Measurements from ENCODE around the gene FSTL5. TPM values are rescaled to one million over a fixed set of nuclear protein-coding genes. Genes with fewer than 3 reads are reported as not detected.

The FSTL5 gene
- total and polyA plus RNA-seq, 2 experiments from 2014 or later = 0.06 to 0.49 TPM

DNA sequence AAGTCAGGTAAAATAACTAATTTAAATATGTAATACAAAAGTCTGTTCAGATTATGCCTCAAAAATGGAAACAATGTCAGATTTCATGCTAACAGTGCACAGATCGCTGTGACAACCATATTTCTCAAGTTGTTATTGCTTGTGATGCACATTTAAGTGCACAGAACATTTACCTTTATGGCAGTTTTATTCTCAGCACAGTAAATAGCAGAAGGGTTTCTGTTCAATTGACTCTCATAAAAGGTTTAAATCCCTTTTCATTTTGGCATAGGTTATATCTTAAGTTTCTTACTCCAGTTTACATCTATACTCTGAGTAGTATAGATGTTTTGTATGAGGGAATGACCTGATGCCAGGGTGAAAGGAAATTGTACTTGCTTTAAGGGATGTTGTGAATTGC lies 247.8 kb downstream of the FSTL5 start:
- no peak overlapping the region for H3K4me3 Mint-ChIP-seq
- Histone ChIP-seq H3K27me3 (ENCODE audit: insufficient read depth) (no peaks in the 10 kb centered on the region), H3K4me3 (no peak overlapping the region), H3K9me2 (ENCODE audit: insufficient read depth) (no peaks in the 10 kb centered on the region; the same call in 1 of the 2 replicates), H3K4me2 (no peak overlapping the region), H3K4me1 (ENCODE audit: insufficient read depth) (no peaks in the 10 kb centered on the region), H4K20me1 (replicated peaks; ENCODE audit: insufficient read depth) (no peaks in the 10 kb centered on the region), H3F3A (replicated peaks; ENCODE audit: low read depth) (no peaks in the 10 kb centered on the region), H3K27ac (ENCODE audit: low read depth) (no peak overlapping the region), H3K36me3 (ENCODE audit: insufficient read depth) (no peaks in the 10 kb centered on the region), H3K79me2 (replicated peaks; ENCODE audit: insufficient read depth) (no peaks in the 10 kb centered on the region), H2AFZ (no peak overlapping the region)
- DNase-seq (ENCODE audit: low spot score) (no peak), ATAC-seq (no peak)
- TF ChIP-seq EZH2phosphoT487 (IDR thresholded peaks at IDR 0.05; ENCODE audit: unreplicated experiment) = no peak
- TF ChIP-seq JUNB (IDR thresholded peaks at IDR 0.05; ENCODE audit: unreplicated experiment) = no peak
- TF ChIP-seq CREB1 (CRISPR knock-in tag; IDR thresholded peaks at IDR 0.05; ENCODE audit: low read depth) = no peak
- TF ChIP-seq, protein P1, sequence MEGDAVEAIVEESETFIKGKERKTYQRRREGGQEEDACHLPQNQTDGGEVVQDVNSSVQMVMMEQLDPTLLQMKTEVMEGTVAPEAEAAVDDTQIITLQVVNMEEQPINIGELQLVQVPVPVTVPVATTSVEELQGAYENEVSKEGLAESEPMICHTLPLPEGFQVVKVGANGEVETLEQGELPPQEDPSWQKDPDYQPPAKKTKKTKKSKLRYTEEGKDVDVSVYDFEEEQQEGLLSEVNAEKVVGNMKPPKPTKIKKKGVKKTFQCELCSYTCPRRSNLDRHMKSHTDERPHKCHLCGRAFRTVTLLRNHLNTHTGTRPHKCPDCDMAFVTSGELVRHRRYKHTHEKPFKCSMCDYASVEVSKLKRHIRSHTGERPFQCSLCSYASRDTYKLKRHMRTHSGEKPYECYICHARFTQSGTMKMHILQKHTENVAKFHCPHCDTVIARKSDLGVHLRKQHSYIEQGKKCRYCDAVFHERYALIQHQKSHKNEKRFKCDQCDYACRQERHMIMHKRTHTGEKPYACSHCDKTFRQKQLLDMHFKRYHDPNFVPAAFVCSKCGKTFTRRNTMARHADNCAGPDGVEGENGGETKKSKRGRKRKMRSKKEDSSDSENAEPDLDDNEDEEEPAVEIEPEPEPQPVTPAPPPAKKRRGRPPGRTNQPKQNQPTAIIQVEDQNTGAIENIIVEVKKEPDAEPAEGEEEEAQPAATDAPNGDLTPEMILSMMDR (conservative IDR thresholded peaks at IDR 0.05; ENCODE audit: low read depth in 2 of 2) = no peak
- TF ChIP-seq NANOG (IDR thresholded peaks at IDR 0.05; ENCODE audit: borderline replicate concordance) = no peak
- no peak for TF ChIP-seq STAT1 (IDR thresholded peaks at IDR 0.05; ENCODE audit: unreplicated experiment)
- TF ChIP-seq POLR2AphosphoS5 (IDR thresholded peaks at IDR 0.05; ENCODE audit: low read depth) = no peak
- no peak for TF ChIP-seq EZH2 (IDR thresholded peaks at IDR 0.05; ENCODE audit: low read depth, unreplicated experiment)
- H3K9me3 Mint-ChIP-seq = peaks cover 8% of the 10 kb centered on the region
- peaks cover 11% of the 10 kb centered on the region; the same call in 2 of the 3 replicates for H3K36me3 Mint-ChIP-seq (ENCODE audit: low read depth)
- H3K27me3 Mint-ChIP-seq (ENCODE audit: insufficient read depth, low read depth, poor library complexity) = no peaks in the 10 kb centered on the region
- H3K27ac Mint-ChIP-seq = no peak overlapping the region
- no peaks in the 10 kb centered on the region for H3K4me1 Mint-ChIP-seq

- Histone ChIP-seq H3K27ac (ENCODE audit: low read depth) (no peak overlapping the region), H2AFZ (no peak overlapping the region), H3K36me3 (ENCODE audit: insufficient read depth) (no peaks in the 10 kb centered on the region), H3K27me3 (ENCODE audit: insufficient read depth) (no peaks in the 10 kb centered on the region), H3K4me3 (no peak overlapping the region), H3K4me2 (no peak overlapping the region), H3F3A (replicated peaks; ENCODE audit: low read depth) (no peaks in the 10 kb centered on the region), H3K79me2 (replicated peaks; ENCODE audit: insufficient read depth) (no peaks in the 10 kb centered on the region), H3K9me2 (ENCODE audit: insufficient read depth) (no peaks in the 10 kb centered on the region), H3K4me1 (ENCODE audit: insufficient read depth) (peaks cover 7% of the 10 kb centered on the region; the same call in 1 of the 2 replicates), H4K20me1 (replicated peaks; ENCODE audit: insufficient read depth) (no peaks in the 10 kb centered on the region)
- Mint-ChIP-seq H3K27me3 (ENCODE audit: insufficient read depth, low read depth, poor library complexity) (no peaks in the 10 kb centered on the region), H3K4me1 (peaks cover 16% of the 10 kb centered on the region), H3K9me3 (peaks cover 4% of the 10 kb centered on the region), H3K4me3 (no peak overlapping the region), H3K27ac (no peak overlapping the region), H3K36me3 (ENCODE audit: low read depth) (peaks cover 4% of the 10 kb centered on the region; the same call in 2 of the 3 replicates)
- no peak for DNase-seq (ENCODE audit: low spot score)
- TF ChIP-seq JUNB (IDR thresholded peaks at IDR 0.05; ENCODE audit: unreplicated experiment) (no peak), NANOG (IDR thresholded peaks at IDR 0.05; ENCODE audit: borderline replicate concordance) (peak; percentile 42; the same call in 1 of the 2 replicates)
- no peak for ATAC-seq
These were observed 256.2 kb downstream of the FSTL5 start for GRCh38 chr4:161907590-161907955.

- no peak overlapping the region for H3K27ac ChIP-seq (ENCODE audit: low read depth)
- no peak overlapping the region for H3K4me3 ChIP-seq
- H3F3A ChIP-seq (replicated peaks; ENCODE audit: low read depth) = no peaks in the 10 kb centered on the region
- H3K4me3 Mint-ChIP-seq = no peak overlapping the region
- no peaks in the 10 kb centered on the region for H4K20me1 ChIP-seq (replicated peaks; ENCODE audit: insufficient read depth)
- H3K4me1 ChIP-seq (ENCODE audit: insufficient read depth) = peaks cover 7% of the 10 kb centered on the region; the same call in 1 of the 2 replicates
- no peak overlapping the region for H3K4me2 ChIP-seq
- no peaks in the 10 kb centered on the region for H3K27me3 Mint-ChIP-seq (ENCODE audit: insufficient read depth, low read depth, poor library complexity)
- no peaks in the 10 kb centered on the region for H3K9me3 Mint-ChIP-seq
- no peaks in the 10 kb centered on the region for H3K9me2 ChIP-seq (ENCODE audit: insufficient read depth)
- H3K36me3 Mint-ChIP-seq (ENCODE audit: low read depth) = no peaks in the 10 kb centered on the region
- ATAC-seq (no peak), DNase-seq (ENCODE audit: low spot score) (no peak)
- H3K27me3 ChIP-seq (ENCODE audit: insufficient read depth) = no peaks in the 10 kb centered on the region
- no peak overlapping the region for H2AFZ ChIP-seq
- H3K27ac Mint-ChIP-seq = no peak overlapping the region
- H3K4me1 Mint-ChIP-seq = peaks cover 16% of the 10 kb centered on the region
- no peaks in the 10 kb centered on the region for H3K36me3 ChIP-seq (ENCODE audit: insufficient read depth)
- no peaks in the 10 kb centered on the region for H3K79me2 ChIP-seq (replicated peaks; ENCODE audit: insufficient read depth)
- TF ChIP-seq NANOG (IDR thresholded peaks at IDR 0.05; ENCODE audit: borderline replicate concordance) = no peak
- TF ChIP-seq JUNB (IDR thresholded peaks at IDR 0.05; ENCODE audit: unreplicated experiment) = no peak
- TF ChIP-seq ZNF331 (CRISPR knock-in tag; IDR thresholded peaks at IDR 0.05; ENCODE audit: low read depth) = no peak
These were observed 256.8 kb downstream of the FSTL5 start for GRCh38 chr4:161906836-161907589.
